GM12864 (cell line): ENCODE data around the gene MTHFS.

Experiments
- DNase-seq: peaks from one replicate; pipeline ENCODE4 v3.0.0-alpha.2; 2011; ENCODE audit warnings: low read depth
- H3K4me3 ChIP-seq: 2 replicates; pipeline ENCODE4 v1.5.1; 2011; ENCODE audit warnings: mild to moderate bottlenecking, low read depth, low read length, control low read depth
- CTCF ChIP-seq: IDR thresholded peaks from 2 replicates; pipeline ENCODE4 v1.5.1; 2011; ENCODE audit warnings: low read depth, mild to moderate bottlenecking, moderate library complexity, low read length, control low read depth, inconsistent platforms; ENCODE audit errors: missing control alignments

MTHFS gene

DNA sequence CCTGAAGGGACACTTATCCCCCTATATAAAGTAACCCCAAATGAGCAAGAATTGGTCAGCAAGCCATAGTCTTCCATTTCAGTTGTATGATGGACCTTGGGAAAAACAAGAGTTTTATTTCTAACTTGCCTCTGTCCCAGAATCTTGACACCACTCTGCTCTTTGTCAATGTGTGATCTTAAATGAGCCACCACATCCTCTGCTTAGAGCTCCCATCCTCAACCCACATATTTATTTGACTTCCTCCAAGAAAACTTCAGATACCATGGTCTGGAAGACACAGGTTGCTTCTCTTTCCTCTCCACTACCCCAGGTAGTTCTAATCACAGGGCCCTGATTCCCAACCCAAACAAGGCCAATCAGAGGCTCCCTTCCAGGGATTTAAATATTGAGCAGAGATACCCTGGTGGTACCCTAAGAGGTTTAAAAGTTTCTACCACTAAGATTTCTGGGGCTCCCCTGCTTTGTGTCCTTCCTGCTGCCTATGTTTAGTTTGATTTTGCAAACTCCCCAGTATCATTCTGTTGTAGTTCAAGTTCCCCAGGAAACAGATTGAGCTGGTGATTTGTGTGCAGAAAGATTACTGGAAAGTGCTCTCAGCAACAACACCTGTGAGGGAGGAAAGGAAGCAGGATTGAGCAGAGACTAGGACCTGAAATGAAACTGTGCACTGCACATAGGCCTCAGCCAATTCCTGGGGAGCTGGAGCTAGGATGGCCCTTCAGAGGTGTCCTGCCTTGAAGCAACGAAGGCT, 64.3 kb downstream of the MTHFS start:
- DNase-seq = no peak
- no peak overlapping the region for H3K4me3 ChIP-seq
- no peak for TF ChIP-seq CTCF

DNA sequence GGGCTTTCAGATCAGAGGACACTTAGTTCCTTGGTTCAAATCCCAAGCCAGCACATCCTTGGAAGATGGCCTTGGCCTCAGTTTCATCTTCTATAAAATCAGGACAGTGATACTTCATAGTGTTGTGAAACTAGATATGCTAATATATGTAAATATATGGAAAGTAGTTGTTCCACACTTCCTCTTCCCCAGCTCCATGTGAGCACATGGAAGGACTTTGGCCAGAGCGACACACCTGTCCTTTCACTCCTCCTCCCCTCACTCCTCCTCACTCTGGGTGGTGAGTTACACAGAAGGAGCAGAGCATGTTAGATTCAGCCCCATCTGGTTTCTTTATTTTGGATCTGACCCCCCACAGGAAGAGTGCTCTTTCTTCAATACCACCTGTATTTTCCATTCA, 65.2 kb downstream of the MTHFS start:
- no peak overlapping the region for H3K4me3 ChIP-seq
- no peak for TF ChIP-seq CTCF
- DNase-seq = no peak

- H3K4me3 ChIP-seq = no peak overlapping the region
- TF ChIP-seq CTCF = no peak
- no peak for DNase-seq
Measured at GRCh38 chr15:79829950-79830349, 66.9 kb downstream of the MTHFS start.

DNA sequence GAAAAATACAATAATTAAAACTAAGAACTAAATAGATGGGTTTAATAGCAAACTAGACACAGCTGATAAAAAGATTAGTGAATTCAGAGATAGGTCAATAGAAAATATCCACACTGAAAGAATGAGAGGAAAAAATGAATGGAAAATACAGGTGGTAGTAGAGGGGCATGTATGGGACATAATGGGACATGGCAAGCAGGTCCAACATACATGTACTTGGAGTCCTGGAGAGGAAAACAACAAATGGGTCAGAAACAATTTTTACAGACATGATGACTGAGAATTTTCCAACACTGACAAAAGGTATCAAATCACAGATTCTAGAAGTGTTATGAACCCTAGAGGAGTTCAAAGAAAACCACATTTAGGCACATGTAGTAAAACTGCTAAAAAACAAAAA, 68.4 kb downstream of the MTHFS start:
- DNase-seq = no peak
- no peak overlapping the region for H3K4me3 ChIP-seq
- no peak for TF ChIP-seq CTCF

- DNase-seq = no peak
Measured at GRCh38 chr15:79826800-79827199, 70.0 kb downstream of the MTHFS start.

DNA sequence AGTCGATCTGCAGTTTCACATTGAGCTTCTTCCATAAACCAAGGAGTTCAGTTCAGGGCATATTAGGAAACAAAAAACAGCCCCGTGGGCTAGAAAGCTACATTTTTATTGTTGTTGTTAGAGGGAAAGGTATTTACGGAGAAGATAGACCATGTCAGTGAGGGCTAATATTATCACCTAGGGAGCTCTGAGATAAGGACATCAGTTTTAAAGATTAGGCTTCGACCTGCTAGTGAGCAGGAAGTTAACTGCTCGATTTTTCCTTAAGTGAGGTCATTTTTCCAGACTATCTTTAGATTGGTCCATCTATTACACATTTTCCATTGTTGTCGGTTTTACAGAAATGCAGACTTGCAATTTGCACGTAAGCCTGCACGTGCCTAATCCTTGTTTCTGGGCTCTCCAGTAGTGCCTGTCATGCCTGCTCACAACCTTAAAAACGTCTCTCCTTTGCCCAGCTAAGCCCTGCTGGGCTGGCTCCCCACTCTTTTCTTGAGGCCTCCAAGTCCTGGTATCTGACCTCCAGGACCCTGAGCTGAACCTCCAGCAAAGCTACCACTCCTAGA, 72.6 kb downstream of the MTHFS start:
- no peak for DNase-seq
- TF ChIP-seq CTCF = no peak
- H3K4me3 ChIP-seq = no peak overlapping the region

More at GRCh38 chr15:79826800-79827199, 70.0 kb downstream of the MTHFS start:
- no peak overlapping the region for H3K4me3 ChIP-seq
- TF ChIP-seq CTCF = no peak

GRCh38 chr15:79820820-79821219, 76.0 kb downstream of the MTHFS start:
- no peak for DNase-seq

More at GRCh38 chr15:79820820-79821219, 76.0 kb downstream of the MTHFS start:
- no peak for TF ChIP-seq CTCF
- H3K4me3 ChIP-seq = no peak overlapping the region
